ENCODE results near the gene ADRA2B.
A peak's percentile ranks its signal among the peaks of the same experiment; 100 is the strongest.
"Not testable (repeated sequence)": the region's sequence is repeated elsewhere in the genome, so short reads cannot be mapped to it uniquely, and the experiment has no call there.

Gene ADRA2B

GRCh38 chr2:96064047-96064675 lies 52.2 kb downstream of the ADRA2B start:
- DNase-seq: not testable (repeated sequence)

- peak; percentile 76 for DNase-seq
Measured at GRCh38 chr2:96063116-96063899, 53.1 kb downstream of the ADRA2B start.
